Ishikawa (cell line): ENCODE results near the gene SLC40A1.

ENCODE experiments used
- CEBPB ChIP-seq: IDR thresholded peaks from 2 replicates; pipeline ENCODE4 v1.6.1; 2012
- CREB1 ChIP-seq: IDR thresholded peaks from 2 replicates; pipeline ENCODE4 v1.6.1; 2012; ENCODE audit warnings: low read depth
- EGR1 ChIP-seq: IDR thresholded peaks from 2 replicates; pipeline ENCODE4 v1.6.1; 2012
- EP300 ChIP-seq: IDR thresholded peaks from 2 replicates; pipeline ENCODE4 v1.6.1; 2012; ENCODE audit warnings: borderline replicate concordance
- FOXM1 ChIP-seq: IDR thresholded peaks from 2 replicates; pipeline ENCODE4 v1.6.1; 2012; ENCODE audit warnings: low read depth, borderline replicate concordance
- MAX ChIP-seq: IDR thresholded peaks from 2 replicates; pipeline ENCODE4 v1.6.1; 2012
- NFIC ChIP-seq: IDR thresholded peaks from 2 replicates; pipeline ENCODE4 v1.6.1; 2012
- RAD21 ChIP-seq: IDR thresholded peaks from 2 replicates; pipeline ENCODE4 v1.6.1; 2012; ENCODE audit warnings: low read depth
- REST ChIP-seq: IDR thresholded peaks from 2 replicates; pipeline ENCODE4 v1.6.1; 2012; ENCODE audit warnings: low read depth, mild to moderate bottlenecking
- TAF1 ChIP-seq: IDR thresholded peaks from 2 replicates; pipeline ENCODE4 v1.6.1; 2012; ENCODE audit warnings: low read depth, mild to moderate bottlenecking
- TCF12 ChIP-seq: IDR thresholded peaks from 2 replicates; pipeline ENCODE4 v1.6.1; 2012; ENCODE audit warnings: low read depth
- TEAD4 ChIP-seq: IDR thresholded peaks from 2 replicates; pipeline ENCODE4 v1.6.1; 2012
- USF1 ChIP-seq: IDR thresholded peaks from 2 replicates; pipeline ENCODE4 v1.6.1; 2012
- YY1 ChIP-seq: IDR thresholded peaks from 2 replicates; pipeline ENCODE4 v1.6.1; 2012; ENCODE audit warnings: low read depth
- ZBTB7A ChIP-seq: IDR thresholded peaks from 2 replicates; pipeline ENCODE4 v1.6.1; 2012; ENCODE audit warnings: low read depth

The SLC40A1 gene

GRCh38 chr2:189570570-189571031 lies 10.0 kb downstream of the SLC40A1 start:
- TF ChIP-seq RAD21: no peak
- TF ChIP-seq EP300: no peak
- TF ChIP-seq CREB1: no peak
- no peak for TF ChIP-seq NFIC
- TF ChIP-seq EGR1: no peak
- no peak for TF ChIP-seq TCF12

GRCh38 chr2:189569295-189569910 lies 11.2 kb downstream of the SLC40A1 start:
- TF ChIP-seq USF1: no peak
- no peak for TF ChIP-seq CEBPB
- TF ChIP-seq RAD21: no peak
- TF ChIP-seq MAX: no peak
- TF ChIP-seq EGR1: no peak
- no peak for TF ChIP-seq YY1
- no peak for TF ChIP-seq TAF1
- no peak for TF ChIP-seq FOXM1
- TF ChIP-seq ZBTB7A: no peak
- TF ChIP-seq TCF12: no peak
- TF ChIP-seq EP300: no peak
- no peak for TF ChIP-seq CREB1
- TF ChIP-seq TEAD4: no peak
- TF ChIP-seq REST: no peak
- no peak for TF ChIP-seq NFIC

- TF ChIP-seq CREB1 (no peak), ZBTB7A (no peak), MAX (no peak), USF1 (no peak)
Observed at GRCh38 chr2:189566046-189566445, 14.5 kb downstream of the SLC40A1 start.

GRCh38 chr2:189561371-189562038 lies 19.1 kb downstream of the SLC40A1 start:
- no peak for TF ChIP-seq FOXM1

GRCh38 chr2:189560273-189560586 lies 20.4 kb downstream of the SLC40A1 start:
- no peak for TF ChIP-seq MAX
- no peak for TF ChIP-seq TAF1
- TF ChIP-seq YY1: no peak
- TF ChIP-seq USF1: no peak
- no peak for TF ChIP-seq EGR1
- no peak for TF ChIP-seq REST
- TF ChIP-seq ZBTB7A: no peak
- no peak for TF ChIP-seq CREB1
- no peak for TF ChIP-seq TEAD4
- TF ChIP-seq NFIC: no peak
- no peak for TF ChIP-seq RAD21
- TF ChIP-seq TCF12: no peak
- TF ChIP-seq EP300: no peak
- no peak for TF ChIP-seq FOXM1
- TF ChIP-seq CEBPB: no peak
